Measurements from ENCODE around the gene TMA7.

The TMA7 gene

DNA sequence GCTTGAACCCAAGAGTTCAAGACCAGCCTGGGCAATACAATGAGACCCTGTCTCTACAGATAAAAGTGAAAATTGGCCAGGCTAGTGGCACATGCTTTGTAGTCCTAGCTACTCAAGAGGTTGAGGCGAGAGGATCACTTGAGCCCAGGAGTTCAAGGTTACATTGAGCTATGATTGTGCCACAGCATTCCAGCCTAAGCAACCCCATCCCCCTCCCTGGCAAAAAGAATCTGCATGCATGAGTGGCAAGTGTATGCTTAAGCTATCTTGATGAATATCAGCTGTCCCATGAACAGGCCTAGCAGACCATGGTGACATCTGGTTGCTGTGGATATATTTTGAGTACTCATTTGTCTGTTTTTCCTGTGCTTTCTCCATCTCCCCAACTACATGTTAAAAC lies 11.2 kb downstream of the TMA7 start:
- Histone ChIP-seq H3F3A (ENCODE audit: insufficient read depth, low read length) (no peaks in the 10 kb centered on the region), H3K4me2 (ENCODE audit: low read length) (no peak overlapping the region), H3K4me3 (ENCODE audit: low read depth, low read length, poor library complexity, severe bottlenecking) (no peak overlapping the region), H3K79me2 (ENCODE audit: insufficient read depth, low read length) (peaks cover 9% of the 10 kb centered on the region), H3K27ac (ENCODE audit: low read depth, low read length, poor library complexity, severe bottlenecking) (no peak overlapping the region), H3K27me3 (ENCODE audit: insufficient read depth, low read length) (no peaks in the 10 kb centered on the region), H3K9me2 (ENCODE audit: low read depth, low read length) (no peaks in the 10 kb centered on the region), H2AFZ (ENCODE audit: low read length) (no peak overlapping the region), H3K9ac (ENCODE audit: low read length) (no peak overlapping the region), H3K36me3 (ENCODE audit: insufficient read depth, low read length) (peaks cover 54% of the 10 kb centered on the region), H4K20me1 (ENCODE audit: insufficient read depth, low read length) (no peaks in the 10 kb centered on the region), H3K9me3 (ENCODE audit: low read length) (no peaks in the 10 kb centered on the region), H3K4me1 (ENCODE audit: insufficient read depth, low read length, severe bottlenecking) (peaks cover 16% of the 10 kb centered on the region)
- TF ChIP-seq CTCF (IDR thresholded peaks at IDR 0.05; ENCODE audit: low read length) (no peak), EZH2 (IDR thresholded peaks at IDR 0.05; ENCODE audit: borderline replicate concordance, low read length) (no peak)

GRCh38 chr3:48456456-48456855 lies 16.4 kb downstream of the TMA7 start:
- H3K27ac ChIP-seq (ENCODE audit: low read depth, low read length, poor library complexity, severe bottlenecking) = no peak overlapping the region
- H3K79me2 ChIP-seq (ENCODE audit: insufficient read depth, low read length) = no peaks in the 10 kb centered on the region
- no peaks in the 10 kb centered on the region for H3K27me3 ChIP-seq (ENCODE audit: insufficient read depth, low read length)
- H3K4me1 ChIP-seq (ENCODE audit: insufficient read depth, low read length, severe bottlenecking) = no peaks in the 10 kb centered on the region
- H3K9ac ChIP-seq (ENCODE audit: low read length) = no peak overlapping the region
- H3K4me2 ChIP-seq (ENCODE audit: low read length) = no peak overlapping the region
- no peak overlapping the region for H3K4me3 ChIP-seq (ENCODE audit: low read depth, low read length, poor library complexity, severe bottlenecking)
- H3F3A ChIP-seq (ENCODE audit: insufficient read depth, low read length) = no peaks in the 10 kb centered on the region
- H3K36me3 ChIP-seq (ENCODE audit: insufficient read depth, low read length) = peaks cover 88% of the 10 kb centered on the region
- H3K9me2 ChIP-seq (ENCODE audit: low read depth, low read length) = no peaks in the 10 kb centered on the region
- TF ChIP-seq EZH2 (IDR thresholded peaks at IDR 0.05; ENCODE audit: borderline replicate concordance, low read length) (no peak), CTCF (IDR thresholded peaks at IDR 0.05; ENCODE audit: low read length) (no peak)
- no peak overlapping the region for H2AFZ ChIP-seq (ENCODE audit: low read length)
- no peaks in the 10 kb centered on the region for H3K9me3 ChIP-seq (ENCODE audit: low read length)
- H4K20me1 ChIP-seq (ENCODE audit: insufficient read depth, low read length) = no peaks in the 10 kb centered on the region

GRCh38 chr3:48459331-48459730 lies 19.3 kb downstream of the TMA7 start:
- no peaks in the 10 kb centered on the region for H3F3A ChIP-seq (ENCODE audit: insufficient read depth, low read length)
- H3K27me3 ChIP-seq (ENCODE audit: insufficient read depth, low read length) = no peaks in the 10 kb centered on the region
- H3K4me3 ChIP-seq (ENCODE audit: low read depth, low read length, poor library complexity, severe bottlenecking) = no peak overlapping the region
- H3K36me3 ChIP-seq (ENCODE audit: insufficient read depth, low read length) = peaks cover 62% of the 10 kb centered on the region
- H3K4me1 ChIP-seq (ENCODE audit: insufficient read depth, low read length, severe bottlenecking) = no peaks in the 10 kb centered on the region
- H2AFZ ChIP-seq (ENCODE audit: low read length) = no peak overlapping the region
- no peak overlapping the region for H3K9ac ChIP-seq (ENCODE audit: low read length)
- no peaks in the 10 kb centered on the region for H4K20me1 ChIP-seq (ENCODE audit: insufficient read depth, low read length)
- TF ChIP-seq CTCF (IDR thresholded peaks at IDR 0.05; ENCODE audit: low read length) = no peak
- no peak for TF ChIP-seq EZH2 (IDR thresholded peaks at IDR 0.05; ENCODE audit: borderline replicate concordance, low read length)
- H3K9me3 ChIP-seq (ENCODE audit: low read length) = no peaks in the 10 kb centered on the region
- no peaks in the 10 kb centered on the region for H3K9me2 ChIP-seq (ENCODE audit: low read depth, low read length)
- H3K4me2 ChIP-seq (ENCODE audit: low read length) = no peak overlapping the region
- H3K79me2 ChIP-seq (ENCODE audit: insufficient read depth, low read length) = no peaks in the 10 kb centered on the region
- no peak overlapping the region for H3K27ac ChIP-seq (ENCODE audit: low read depth, low read length, poor library complexity, severe bottlenecking)
